HEK293T (cell line): ENCODE results near the gene SNRPB2.

Experiments used
- CTBP1 ChIP-seq: fragments of 450-650 bp; IDR thresholded peaks from 2 replicates; pipeline ENCODE4 v1.6.1; 2016; ENCODE audit warnings: borderline replicate concordance
- FOXK2 ChIP-seq: fragments of 450-650 bp; IDR thresholded peaks from 2 replicates; pipeline ENCODE4 v1.6.1; 2016; ENCODE audit warnings: mild to moderate bottlenecking
- SP1 ChIP-seq: fragments of 450-650 bp; IDR thresholded peaks from 2 replicates; pipeline ENCODE4 v1.6.1; 2017
- SUZ12 ChIP-seq: fragments of 450-650 bp; IDR thresholded peaks from 2 replicates; pipeline ENCODE4 v1.6.1; 2016; ENCODE audit warnings: mild to moderate bottlenecking
- TARDBP ChIP-seq: fragments of 450-650 bp; IDR thresholded peaks from 2 replicates; pipeline ENCODE4 v1.6.1; 2016

GRCh38 chr20:16703570-16703969 lies 26.3 kb upstream of the SNRPB2 start:
- TF ChIP-seq SP1 (no peak), CTBP1 (no peak), FOXK2 (no peak), TARDBP (no peak), SUZ12 (no peak)
